Measurements from ENCODE around the gene ESRRA. TPM values are rescaled to one million over a fixed set of nuclear protein-coding genes. Genes with fewer than 3 reads are reported as not detected.

Gene ESRRA
- total RNA-seq, 1 experiment from 2014 or later = 66.9 TPM

DNA sequence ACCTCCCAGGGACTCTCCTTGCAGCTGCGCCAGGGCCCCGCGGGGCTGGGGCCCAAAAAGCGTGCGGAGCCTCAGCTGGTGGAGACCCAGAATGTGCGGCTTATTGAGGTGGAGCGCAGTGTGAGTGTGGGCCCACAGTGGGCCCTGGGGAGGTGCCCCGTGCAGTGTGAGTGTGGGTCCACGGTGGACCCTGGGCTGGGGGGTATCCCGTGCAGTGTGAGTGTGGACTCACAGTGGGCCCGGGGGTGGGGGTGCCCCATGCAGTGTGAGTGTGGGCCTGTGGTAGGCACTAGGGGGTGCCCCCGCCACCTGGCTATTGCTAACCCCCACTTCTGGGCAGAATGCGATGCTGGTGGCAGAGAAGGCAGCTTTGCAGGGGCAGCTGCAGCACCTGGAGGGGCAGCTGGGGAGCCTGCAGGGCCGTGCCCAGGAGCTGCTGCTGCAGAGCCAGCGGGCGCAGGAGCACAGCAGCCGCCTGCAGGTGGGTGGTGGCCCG is 45.9 kb downstream of the ESRRA start:
- Mint-ChIP-seq H3K4me1 (ENCODE audit: low read depth, unreplicated experiment) (peaks cover 13% of the 10 kb centered on the region), H3K4me3 (ENCODE audit: unreplicated experiment) (no peak overlapping the region), H3K36me3 (ENCODE audit: insufficient read depth, unreplicated experiment) (no peaks in the 10 kb centered on the region), H3K27me3 (ENCODE audit: insufficient read depth, unreplicated experiment) (no peaks in the 10 kb centered on the region), H3K9me3 (ENCODE audit: unreplicated experiment) (no peaks in the 10 kb centered on the region), H3K27ac (ENCODE audit: unreplicated experiment) (peak overlapping the region; percentile 26)
- TF ChIP-seq, protein P1, sequence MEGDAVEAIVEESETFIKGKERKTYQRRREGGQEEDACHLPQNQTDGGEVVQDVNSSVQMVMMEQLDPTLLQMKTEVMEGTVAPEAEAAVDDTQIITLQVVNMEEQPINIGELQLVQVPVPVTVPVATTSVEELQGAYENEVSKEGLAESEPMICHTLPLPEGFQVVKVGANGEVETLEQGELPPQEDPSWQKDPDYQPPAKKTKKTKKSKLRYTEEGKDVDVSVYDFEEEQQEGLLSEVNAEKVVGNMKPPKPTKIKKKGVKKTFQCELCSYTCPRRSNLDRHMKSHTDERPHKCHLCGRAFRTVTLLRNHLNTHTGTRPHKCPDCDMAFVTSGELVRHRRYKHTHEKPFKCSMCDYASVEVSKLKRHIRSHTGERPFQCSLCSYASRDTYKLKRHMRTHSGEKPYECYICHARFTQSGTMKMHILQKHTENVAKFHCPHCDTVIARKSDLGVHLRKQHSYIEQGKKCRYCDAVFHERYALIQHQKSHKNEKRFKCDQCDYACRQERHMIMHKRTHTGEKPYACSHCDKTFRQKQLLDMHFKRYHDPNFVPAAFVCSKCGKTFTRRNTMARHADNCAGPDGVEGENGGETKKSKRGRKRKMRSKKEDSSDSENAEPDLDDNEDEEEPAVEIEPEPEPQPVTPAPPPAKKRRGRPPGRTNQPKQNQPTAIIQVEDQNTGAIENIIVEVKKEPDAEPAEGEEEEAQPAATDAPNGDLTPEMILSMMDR (IDR thresholded peaks at IDR 0.05; ENCODE audit: insufficient read depth in 1 of 2, low read depth in 1 of 2, low read length in 1 of 2, severe bottlenecking in 1 of 2, unreplicated experiment in 1 of 2) = no peak
- POLR2A ChIA-PET = interaction anchor here (1.4 kb wide), 1 partner anchor 34 kb away, joined by 4 read pairs; the partner anchor contains the start of gene TRMT112
- H3K36me3 ChIP-seq (ENCODE audit: control insufficient read depth, insufficient read depth, low read length) = no peaks in the 10 kb centered on the region
- intact Hi-C loops (cut with micrococcal nuclease; ENCODE audit: unreplicated experiment) = loop anchor here (10.0 kb wide), 1 partner anchor 304 kb away; no protein-coding TSS in a partner anchor
- no TSS peak for BruUV-seq (replicated peaks)
- no peaks in the 10 kb centered on the region for H3K27me3 ChIP-seq (replicated peaks; ENCODE audit: control insufficient read depth, insufficient read depth, low read length)
- H3K4me1 ChIP-seq = peaks cover 7% of the 10 kb centered on the region
- H3K9me3 ChIP-seq = no peaks in the 10 kb centered on the region
- no peak for DNase-seq
- CTCF ChIA-PET = interaction anchor here (2.0 kb wide), 1 partner anchor 33 kb away, joined by 8 read pairs; the partner anchor contains the start of genes PRDX5 and TRMT112
- H3K4me3 ChIP-seq (ENCODE audit: low read depth, low read length) = no peak overlapping the region

DNA sequence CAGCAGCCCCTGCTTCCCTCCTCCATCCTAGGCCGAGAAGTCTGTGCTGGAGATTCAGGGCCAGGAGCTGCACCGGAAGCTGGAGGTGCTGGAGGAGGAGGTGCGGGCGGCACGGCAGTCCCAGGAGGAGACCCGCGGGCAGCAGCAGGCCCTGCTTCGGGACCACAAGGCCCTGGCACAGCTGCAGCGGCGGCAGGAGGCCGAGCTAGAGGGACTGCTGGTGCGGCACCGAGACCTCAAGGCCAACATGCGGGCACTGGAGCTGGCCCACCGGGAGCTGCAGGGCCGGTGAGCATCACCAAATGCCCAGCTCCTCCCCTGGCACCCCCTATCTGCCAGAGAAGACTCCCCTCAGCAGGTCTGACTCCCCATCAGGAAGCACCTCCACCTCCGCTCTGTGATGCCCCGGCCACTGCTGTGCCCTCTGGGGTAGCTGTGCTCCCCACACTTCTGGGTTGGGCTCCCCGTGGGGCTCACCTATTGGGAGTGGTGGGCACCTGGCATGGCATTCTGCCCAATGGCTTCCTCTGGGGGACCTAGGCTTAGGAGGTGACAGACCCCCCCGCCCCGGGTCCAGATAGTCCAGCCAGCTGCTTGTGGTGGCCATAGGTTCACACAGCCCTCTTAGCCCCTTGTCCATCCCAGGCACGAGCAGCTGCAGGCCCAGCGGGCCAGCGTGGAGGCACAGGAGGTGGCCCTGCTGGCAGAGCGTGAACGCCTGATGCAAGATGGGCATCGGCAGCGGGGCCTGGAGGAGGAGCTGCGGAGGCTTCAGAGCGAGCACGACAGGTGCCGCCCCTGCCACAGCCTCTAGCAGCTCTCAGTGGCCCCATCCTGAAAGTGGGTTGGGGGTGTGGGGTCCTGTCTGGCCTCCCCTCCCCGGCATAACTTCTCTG is 47.0 kb downstream of the ESRRA start:
- peaks cover 19% of the 10 kb centered on the region for H3K4me1 ChIP-seq
- Mint-ChIP-seq H3K27me3 (ENCODE audit: insufficient read depth, unreplicated experiment) (no peaks in the 10 kb centered on the region), H3K36me3 (ENCODE audit: insufficient read depth, unreplicated experiment) (no peaks in the 10 kb centered on the region), H3K9me3 (ENCODE audit: unreplicated experiment) (no peaks in the 10 kb centered on the region), H3K4me1 (ENCODE audit: low read depth, unreplicated experiment) (peaks cover 16% of the 10 kb centered on the region), H3K4me3 (ENCODE audit: unreplicated experiment) (no peak overlapping the region), H3K27ac (ENCODE audit: unreplicated experiment) (no peak overlapping the region)
- H3K4me3 ChIP-seq (ENCODE audit: low read depth, low read length) = no peak overlapping the region
- no peak for DNase-seq
- intact Hi-C loops (cut with micrococcal nuclease; ENCODE audit: unreplicated experiment) = loop anchor here (10.0 kb wide), 1 partner anchor 302 kb away; no protein-coding TSS in a partner anchor
- no peaks in the 10 kb centered on the region for H3K27me3 ChIP-seq (replicated peaks; ENCODE audit: control insufficient read depth, insufficient read depth, low read length)
- no peaks in the 10 kb centered on the region for H3K36me3 ChIP-seq (ENCODE audit: control insufficient read depth, insufficient read depth, low read length)
- no TSS peak for BruUV-seq (replicated peaks)
- TF ChIP-seq, protein P1 (IDR thresholded peaks at IDR 0.05; ENCODE audit: insufficient read depth in 1 of 2, low read depth in 1 of 2, low read length in 1 of 2, severe bottlenecking in 1 of 2, unreplicated experiment in 1 of 2) = no peak
- CTCF ChIA-PET = interaction anchor here (0.8 to 6.1 kb wide), 5 partner anchors 21 to 300 kb away, joined by 3 to 274 read pairs (median 4); partner anchors contain the start of genes PRDX5 and TRMT112
- no peaks in the 10 kb centered on the region for H3K9me3 ChIP-seq
- POLR2A ChIA-PET = interaction anchor here (0.5 to 1.4 kb wide), 4 partner anchors 14 to 409 kb away, joined by 3 to 6 read pairs (median 4); partner anchors contain the start of genes PRDX5 and TRMT112

DNA sequence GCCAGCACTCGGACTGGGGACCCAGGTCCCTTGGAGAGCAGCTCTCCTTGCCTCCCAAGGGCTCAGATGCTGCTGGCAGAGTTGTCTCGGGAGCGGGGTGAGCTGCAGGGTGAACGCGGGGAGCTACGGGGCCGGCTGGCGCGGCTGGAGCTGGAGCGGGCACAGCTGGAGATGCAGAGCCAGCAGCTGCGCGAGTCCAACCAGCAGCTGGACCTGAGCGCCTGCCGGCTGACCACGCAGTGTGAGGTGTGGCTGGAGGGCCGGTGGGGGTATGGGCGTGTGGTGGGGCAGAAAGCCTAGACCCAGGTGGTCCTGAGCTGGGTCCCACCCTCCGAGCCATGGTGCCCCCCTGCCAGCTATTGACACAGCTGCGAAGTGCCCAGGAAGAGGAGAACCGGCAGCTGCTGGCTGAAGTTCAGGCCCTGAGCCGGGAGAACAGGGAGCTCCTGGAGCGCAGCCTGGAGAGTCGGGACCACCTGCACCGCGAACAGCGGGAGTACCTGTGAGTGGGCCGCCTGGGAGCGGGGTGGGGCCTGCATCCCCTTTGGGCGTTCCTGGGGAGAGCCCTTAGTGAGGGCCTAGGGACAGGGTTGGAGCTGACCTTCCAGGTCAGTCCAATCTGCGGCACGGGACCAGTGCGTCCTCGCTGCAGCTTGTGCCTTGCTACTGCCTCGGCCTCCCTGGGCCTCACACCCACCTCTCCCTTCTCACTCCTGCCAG is 47.8 kb downstream of the ESRRA start:
- H3K36me3 Mint-ChIP-seq (ENCODE audit: insufficient read depth, unreplicated experiment) = no peaks in the 10 kb centered on the region
- H3K4me3 ChIP-seq (ENCODE audit: low read depth, low read length) = no peak overlapping the region
- no peaks in the 10 kb centered on the region for H3K9me3 ChIP-seq
- POLR2A ChIA-PET = interaction anchor here (1.4 kb wide), 1 partner anchor 35 kb away, joined by 6 read pairs; the partner anchor contains the start of gene PRDX5
- no peaks in the 10 kb centered on the region for H3K9me3 Mint-ChIP-seq (ENCODE audit: unreplicated experiment)
- H3K36me3 ChIP-seq (ENCODE audit: control insufficient read depth, insufficient read depth, low read length) = no peaks in the 10 kb centered on the region
- H3K27ac Mint-ChIP-seq (ENCODE audit: unreplicated experiment) = no peak overlapping the region
- H3K27me3 ChIP-seq (replicated peaks; ENCODE audit: control insufficient read depth, insufficient read depth, low read length) = no peaks in the 10 kb centered on the region
- H3K27me3 Mint-ChIP-seq (ENCODE audit: insufficient read depth, unreplicated experiment) = no peaks in the 10 kb centered on the region
- CTCF ChIA-PET = interaction anchor here (0.5 to 6.1 kb wide), 7 partner anchors 22 to 300 kb away, joined by 3 to 274 read pairs (median 3); partner anchors contain the start of genes ESRRA, PRDX5 and TRMT112
- BruUV-seq (replicated peaks) = no TSS peak
- intact Hi-C loops (cut with micrococcal nuclease; ENCODE audit: unreplicated experiment) = loop anchor here (10.0 kb wide), 1 partner anchor 302 kb away; no protein-coding TSS in a partner anchor
- peaks cover 27% of the 10 kb centered on the region for H3K4me1 ChIP-seq
- no peak for DNase-seq
- H3K4me3 Mint-ChIP-seq (ENCODE audit: unreplicated experiment) = no peak overlapping the region
- H3K4me1 Mint-ChIP-seq (ENCODE audit: low read depth, unreplicated experiment) = peaks cover 20% of the 10 kb centered on the region
- TF ChIP-seq, protein P1 (IDR thresholded peaks at IDR 0.05; ENCODE audit: insufficient read depth in 1 of 2, low read depth in 1 of 2, low read length in 1 of 2, severe bottlenecking in 1 of 2, unreplicated experiment in 1 of 2) = no peak
